Measurements from ENCODE around the gene ARR3. TPM values are rescaled to one million over a fixed set of nuclear protein-coding genes. Genes with fewer than 3 reads are reported as not detected.

ARR3 gene
- total RNA-seq, 1 experiment from 2014 or later, result not detected

DNA sequence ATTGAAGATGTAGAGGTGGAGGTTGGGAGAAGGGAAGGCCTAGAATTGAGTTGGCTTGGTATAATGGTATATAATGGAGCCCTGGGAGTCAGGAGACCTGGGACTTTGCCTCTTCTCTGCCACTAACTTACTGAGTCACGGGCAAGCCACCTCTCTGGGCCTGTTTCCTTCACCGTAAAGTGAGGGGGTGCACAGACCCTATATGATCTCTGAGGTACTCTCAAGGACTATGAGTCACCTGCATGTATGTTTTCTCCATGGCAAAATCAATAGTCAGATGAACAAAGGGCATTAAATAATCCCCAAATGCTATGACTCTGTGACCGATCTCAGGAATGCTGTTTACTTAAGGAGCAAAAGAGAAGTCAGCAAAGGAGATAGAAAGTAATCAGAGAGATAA is 13.2 kb upstream of the ARR3 start:
- Mint-ChIP-seq H3K9me3 (no peaks in the 10 kb centered on the region; the same call in 1 of the 2 replicates), H3K4me1 (peaks cover 25% of the 10 kb centered on the region), H3K4me3 (no peak overlapping the region), H3K27me3 (ENCODE audit: low read depth) (no peaks in the 10 kb centered on the region; the same call in 1 of the 2 replicates), H3K36me3 (no peaks in the 10 kb centered on the region), H3K27ac (no peak overlapping the region)
- DNase-seq (ENCODE audit: low spot score) (no peak), ATAC-seq (no peak)
- TF ChIP-seq, protein P1, sequence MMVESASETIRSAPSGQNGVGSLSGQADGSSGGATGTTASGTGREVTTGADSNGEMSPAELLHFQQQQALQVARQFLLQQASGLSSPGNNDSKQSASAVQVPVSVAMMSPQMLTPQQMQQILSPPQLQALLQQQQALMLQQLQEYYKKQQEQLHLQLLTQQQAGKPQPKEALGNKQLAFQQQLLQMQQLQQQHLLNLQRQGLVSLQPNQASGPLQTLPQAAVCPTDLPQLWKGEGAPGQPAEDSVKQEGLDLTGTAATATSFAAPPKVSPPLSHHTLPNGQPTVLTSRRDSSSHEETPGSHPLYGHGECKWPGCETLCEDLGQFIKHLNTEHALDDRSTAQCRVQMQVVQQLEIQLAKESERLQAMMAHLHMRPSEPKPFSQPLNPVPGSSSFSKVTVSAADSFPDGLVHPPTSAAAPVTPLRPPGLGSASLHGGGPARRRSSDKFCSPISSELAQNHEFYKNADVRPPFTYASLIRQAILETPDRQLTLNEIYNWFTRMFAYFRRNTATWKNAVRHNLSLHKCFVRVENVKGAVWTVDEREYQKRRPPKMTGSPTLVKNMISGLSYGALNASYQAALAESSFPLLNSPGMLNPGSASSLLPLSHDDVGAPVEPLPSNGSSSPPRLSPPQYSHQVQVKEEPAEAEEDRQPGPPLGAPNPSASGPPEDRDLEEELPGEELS (CRISPR knock-in tag; IDR thresholded peaks at IDR 0.05), result no peak
- TF ChIP-seq, protein P2, sequence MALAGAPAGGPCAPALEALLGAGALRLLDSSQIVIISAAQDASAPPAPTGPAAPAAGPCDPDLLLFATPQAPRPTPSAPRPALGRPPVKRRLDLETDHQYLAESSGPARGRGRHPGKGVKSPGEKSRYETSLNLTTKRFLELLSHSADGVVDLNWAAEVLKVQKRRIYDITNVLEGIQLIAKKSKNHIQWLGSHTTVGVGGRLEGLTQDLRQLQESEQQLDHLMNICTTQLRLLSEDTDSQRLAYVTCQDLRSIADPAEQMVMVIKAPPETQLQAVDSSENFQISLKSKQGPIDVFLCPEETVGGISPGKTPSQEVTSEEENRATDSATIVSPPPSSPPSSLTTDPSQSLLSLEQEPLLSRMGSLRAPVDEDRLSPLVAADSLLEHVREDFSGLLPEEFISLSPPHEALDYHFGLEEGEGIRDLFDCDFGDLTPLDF (CRISPR knock-in tag; IDR thresholded peaks at IDR 0.05), result no peak
- POLR2A ChIA-PET, result no interaction called here
- CTCF ChIA-PET, result no interaction called here

DNA sequence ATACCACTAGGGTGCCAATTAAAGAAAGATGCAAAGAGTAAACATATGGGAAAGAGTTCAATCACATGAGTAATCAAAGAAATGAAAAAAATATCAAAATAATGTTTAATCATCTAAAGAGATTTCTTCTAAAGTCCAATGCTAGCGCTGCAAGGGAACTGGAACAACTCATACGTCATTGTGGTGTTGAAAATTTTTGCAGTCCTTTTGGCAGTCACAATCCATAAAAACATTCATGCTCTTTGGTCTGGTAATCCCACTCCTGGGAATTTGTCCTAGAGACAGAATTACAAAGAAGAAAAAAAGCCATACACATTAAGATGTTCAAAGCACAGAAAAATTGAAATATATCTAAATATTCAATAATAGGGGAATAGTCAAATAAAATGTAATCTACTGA is 12.7 kb upstream of the ARR3 start:
- Mint-ChIP-seq H3K27me3 (ENCODE audit: low read depth) (no peaks in the 10 kb centered on the region; the same call in 1 of the 2 replicates), H3K27ac (no peak overlapping the region), H3K9me3 (no peaks in the 10 kb centered on the region; the same call in 1 of the 2 replicates), H3K36me3 (no peaks in the 10 kb centered on the region), H3K4me3 (no peak overlapping the region), H3K4me1 (peaks cover 25% of the 10 kb centered on the region)
- ChIA-PET POLR2A (no interaction called here), CTCF (no interaction called here)
- TF ChIP-seq NR2C2 (CRISPR knock-in tag; IDR thresholded peaks at IDR 0.05), result no peak
- ATAC-seq, result no peak
- no peak for DNase-seq (ENCODE audit: low spot score)

DNA sequence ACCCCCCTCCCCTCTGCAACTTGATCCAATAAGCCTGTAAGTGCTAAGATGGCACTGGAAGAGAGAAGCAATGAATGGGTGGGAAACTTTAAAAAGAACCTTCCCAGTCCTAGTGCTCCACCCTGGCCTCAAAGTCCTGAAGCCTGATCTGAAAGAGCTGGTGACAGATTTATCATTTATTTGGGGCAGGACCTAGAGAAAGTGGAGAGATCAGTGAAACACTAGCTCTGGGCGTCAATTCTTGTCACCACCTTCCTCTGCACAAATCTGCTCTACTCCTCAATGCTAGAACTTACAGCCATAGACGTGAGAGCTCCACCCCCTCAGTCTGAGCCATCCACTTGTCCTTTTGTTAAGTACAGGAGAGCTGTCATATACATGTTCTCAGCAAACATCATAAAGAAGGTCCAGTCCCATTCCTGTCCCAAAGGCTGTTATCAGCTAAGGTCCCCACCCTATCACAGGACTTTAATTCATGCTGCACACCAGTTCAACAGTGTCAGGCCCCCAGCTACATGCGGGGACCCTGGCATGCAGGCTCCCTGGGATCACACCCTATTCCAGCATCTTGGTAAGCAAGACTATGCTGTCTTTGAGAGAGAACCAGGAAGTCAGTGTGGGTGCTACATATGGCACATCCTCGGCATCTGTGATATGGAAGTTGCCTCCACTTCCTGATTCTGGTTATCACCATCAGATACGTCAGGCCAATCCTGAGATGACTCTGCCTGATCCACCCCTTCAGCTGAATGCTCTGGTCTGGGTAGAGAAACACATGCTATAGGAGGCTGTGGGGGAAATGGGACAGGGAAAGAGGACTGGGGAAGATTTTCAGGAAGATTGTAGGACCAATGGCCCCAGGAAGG is 10.5 kb upstream of the ARR3 start:
- TF ChIP-seq FOXP1 (CRISPR knock-in tag; IDR thresholded peaks at IDR 0.05; ENCODE audit: borderline replicate concordance), result no peak
- no peak for TF ChIP-seq ZNF671 (CRISPR knock-in tag; IDR thresholded peaks at IDR 0.05)
- TF ChIP-seq, protein P3, sequence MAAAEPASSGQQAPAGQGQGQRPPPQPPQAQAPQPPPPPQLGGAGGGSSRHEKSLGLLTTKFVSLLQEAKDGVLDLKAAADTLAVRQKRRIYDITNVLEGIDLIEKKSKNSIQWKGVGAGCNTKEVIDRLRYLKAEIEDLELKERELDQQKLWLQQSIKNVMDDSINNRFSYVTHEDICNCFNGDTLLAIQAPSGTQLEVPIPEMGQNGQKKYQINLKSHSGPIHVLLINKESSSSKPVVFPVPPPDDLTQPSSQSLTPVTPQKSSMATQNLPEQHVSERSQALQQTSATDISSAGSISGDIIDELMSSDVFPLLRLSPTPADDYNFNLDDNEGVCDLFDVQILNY (CRISPR knock-in tag; IDR thresholded peaks at IDR 0.05), result no peak
- TF ChIP-seq MYBL2 (CRISPR knock-in tag; IDR thresholded peaks at IDR 0.05), result no peak
- TF ChIP-seq GABPB1 (CRISPR knock-in tag; IDR thresholded peaks at IDR 0.05), result no peak
- TF ChIP-seq, protein P4, sequence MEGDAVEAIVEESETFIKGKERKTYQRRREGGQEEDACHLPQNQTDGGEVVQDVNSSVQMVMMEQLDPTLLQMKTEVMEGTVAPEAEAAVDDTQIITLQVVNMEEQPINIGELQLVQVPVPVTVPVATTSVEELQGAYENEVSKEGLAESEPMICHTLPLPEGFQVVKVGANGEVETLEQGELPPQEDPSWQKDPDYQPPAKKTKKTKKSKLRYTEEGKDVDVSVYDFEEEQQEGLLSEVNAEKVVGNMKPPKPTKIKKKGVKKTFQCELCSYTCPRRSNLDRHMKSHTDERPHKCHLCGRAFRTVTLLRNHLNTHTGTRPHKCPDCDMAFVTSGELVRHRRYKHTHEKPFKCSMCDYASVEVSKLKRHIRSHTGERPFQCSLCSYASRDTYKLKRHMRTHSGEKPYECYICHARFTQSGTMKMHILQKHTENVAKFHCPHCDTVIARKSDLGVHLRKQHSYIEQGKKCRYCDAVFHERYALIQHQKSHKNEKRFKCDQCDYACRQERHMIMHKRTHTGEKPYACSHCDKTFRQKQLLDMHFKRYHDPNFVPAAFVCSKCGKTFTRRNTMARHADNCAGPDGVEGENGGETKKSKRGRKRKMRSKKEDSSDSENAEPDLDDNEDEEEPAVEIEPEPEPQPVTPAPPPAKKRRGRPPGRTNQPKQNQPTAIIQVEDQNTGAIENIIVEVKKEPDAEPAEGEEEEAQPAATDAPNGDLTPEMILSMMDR (IDR thresholded peaks at IDR 0.05), result no peak
- TF ChIP-seq SOX15 (CRISPR knock-in tag; IDR thresholded peaks at IDR 0.05), result no peak
- TF ChIP-seq, protein P5, sequence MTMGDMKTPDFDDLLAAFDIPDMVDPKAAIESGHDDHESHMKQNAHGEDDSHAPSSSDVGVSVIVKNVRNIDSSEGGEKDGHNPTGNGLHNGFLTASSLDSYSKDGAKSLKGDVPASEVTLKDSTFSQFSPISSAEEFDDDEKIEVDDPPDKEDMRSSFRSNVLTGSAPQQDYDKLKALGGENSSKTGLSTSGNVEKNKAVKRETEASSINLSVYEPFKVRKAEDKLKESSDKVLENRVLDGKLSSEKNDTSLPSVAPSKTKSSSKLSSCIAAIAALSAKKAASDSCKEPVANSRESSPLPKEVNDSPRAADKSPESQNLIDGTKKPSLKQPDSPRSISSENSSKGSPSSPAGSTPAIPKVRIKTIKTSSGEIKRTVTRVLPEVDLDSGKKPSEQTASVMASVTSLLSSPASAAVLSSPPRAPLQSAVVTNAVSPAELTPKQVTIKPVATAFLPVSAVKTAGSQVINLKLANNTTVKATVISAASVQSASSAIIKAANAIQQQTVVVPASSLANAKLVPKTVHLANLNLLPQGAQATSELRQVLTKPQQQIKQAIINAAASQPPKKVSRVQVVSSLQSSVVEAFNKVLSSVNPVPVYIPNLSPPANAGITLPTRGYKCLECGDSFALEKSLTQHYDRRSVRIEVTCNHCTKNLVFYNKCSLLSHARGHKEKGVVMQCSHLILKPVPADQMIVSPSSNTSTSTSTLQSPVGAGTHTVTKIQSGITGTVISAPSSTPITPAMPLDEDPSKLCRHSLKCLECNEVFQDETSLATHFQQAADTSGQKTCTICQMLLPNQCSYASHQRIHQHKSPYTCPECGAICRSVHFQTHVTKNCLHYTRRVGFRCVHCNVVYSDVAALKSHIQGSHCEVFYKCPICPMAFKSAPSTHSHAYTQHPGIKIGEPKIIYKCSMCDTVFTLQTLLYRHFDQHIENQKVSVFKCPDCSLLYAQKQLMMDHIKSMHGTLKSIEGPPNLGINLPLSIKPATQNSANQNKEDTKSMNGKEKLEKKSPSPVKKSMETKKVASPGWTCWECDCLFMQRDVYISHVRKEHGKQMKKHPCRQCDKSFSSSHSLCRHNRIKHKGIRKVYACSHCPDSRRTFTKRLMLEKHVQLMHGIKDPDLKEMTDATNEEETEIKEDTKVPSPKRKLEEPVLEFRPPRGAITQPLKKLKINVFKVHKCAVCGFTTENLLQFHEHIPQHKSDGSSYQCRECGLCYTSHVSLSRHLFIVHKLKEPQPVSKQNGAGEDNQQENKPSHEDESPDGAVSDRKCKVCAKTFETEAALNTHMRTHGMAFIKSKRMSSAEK (CRISPR knock-in tag; IDR thresholded peaks at IDR 0.05; ENCODE audit: borderline replicate concordance), result no peak
- TF ChIP-seq ATF1 (CRISPR knock-in tag; IDR thresholded peaks at IDR 0.05), result no peak
- TF ChIP-seq ZBTB21 (CRISPR knock-in tag; IDR thresholded peaks at IDR 0.05; ENCODE audit: borderline replicate concordance), result no peak
- no peak for TF ChIP-seq SMAD3 (CRISPR knock-in tag; IDR thresholded peaks at IDR 0.05; ENCODE audit: borderline replicate concordance)
- TF ChIP-seq JUN (CRISPR knock-in tag; IDR thresholded peaks at IDR 0.05), result no peak
- TF ChIP-seq ZNF121 (CRISPR knock-in tag; IDR thresholded peaks at IDR 0.05), result no peak
- TF ChIP-seq, protein P6, sequence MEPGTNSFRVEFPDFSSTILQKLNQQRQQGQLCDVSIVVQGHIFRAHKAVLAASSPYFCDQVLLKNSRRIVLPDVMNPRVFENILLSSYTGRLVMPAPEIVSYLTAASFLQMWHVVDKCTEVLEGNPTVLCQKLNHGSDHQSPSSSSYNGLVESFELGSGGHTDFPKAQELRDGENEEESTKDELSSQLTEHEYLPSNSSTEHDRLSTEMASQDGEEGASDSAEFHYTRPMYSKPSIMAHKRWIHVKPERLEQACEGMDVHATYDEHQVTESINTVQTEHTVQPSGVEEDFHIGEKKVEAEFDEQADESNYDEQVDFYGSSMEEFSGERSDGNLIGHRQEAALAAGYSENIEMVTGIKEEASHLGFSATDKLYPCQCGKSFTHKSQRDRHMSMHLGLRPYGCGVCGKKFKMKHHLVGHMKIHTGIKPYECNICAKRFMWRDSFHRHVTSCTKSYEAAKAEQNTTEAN (CRISPR knock-in tag; IDR thresholded peaks at IDR 0.05), result no peak
- no peak for TF ChIP-seq TP53 (CRISPR knock-in tag; IDR thresholded peaks at IDR 0.05)
- ATAC-seq, result no peak
- CTCF ChIA-PET, result no interaction called here
- Mint-ChIP-seq H3K27me3 (ENCODE audit: low read depth) (no peaks in the 10 kb centered on the region; the same call in 1 of the 2 replicates), H3K36me3 (no peaks in the 10 kb centered on the region), H3K4me1 (peaks cover 25% of the 10 kb centered on the region), H3K9me3 (no peaks in the 10 kb centered on the region; the same call in 1 of the 2 replicates), H3K4me3 (no peak overlapping the region), H3K27ac (no peak overlapping the region)
- POLR2A ChIA-PET, result no interaction called here
- no peak for DNase-seq (ENCODE audit: low spot score)

All from WTC11 (cell line).